Neural cell (in vitro differentiated cells): ENCODE measurements around the gene AGTR1.

ENCODE experiments used
- CTCF ChIP-seq: fragments of 450-650 bp; IDR thresholded peaks from 2 replicates; pipeline ENCODE4 v1.5.1; 2014; ENCODE audit warnings: antibody characterized with exemption, mild to moderate bottlenecking, moderate library complexity; ENCODE audit not compliant: poor library complexity, severe bottlenecking
- EP300 ChIP-seq: fragments of 450-650 bp; conservative IDR thresholded peaks from 2 replicates; pipeline ENCODE4 v1.6.1; 2014; ENCODE audit warnings: antibody characterized with exemption, mild to moderate bottlenecking, moderate library complexity; ENCODE audit not compliant: poor library complexity, severe bottlenecking
- EZH2 ChIP-seq: fragments of 200-600, 300-800 bp; shearing (Covaris generic), sonication (generic); IDR thresholded peaks from 2 replicates; pipeline ENCODE4 v1.6.1; 2014; ENCODE audit warnings: antibody characterized with exemption, low read length, borderline replicate concordance, mild to moderate bottlenecking; ENCODE audit not compliant: insufficient read depth, poor library complexity, severe bottlenecking
- MXI1 ChIP-seq: fragments of 450-650 bp; conservative IDR thresholded peaks from 2 replicates; pipeline ENCODE4 v1.6.1; 2014; ENCODE audit warnings: antibody characterized with exemption, mild to moderate bottlenecking; ENCODE audit not compliant: poor library complexity, severe bottlenecking
- POLR2AphosphoS5 ChIP-seq: IDR thresholded peaks from 2 replicates; pipeline ENCODE4 v1.6.1; 2012
- RAD21 ChIP-seq: fragments of 450-650 bp; conservative IDR thresholded peaks from 2 replicates; pipeline ENCODE4 v1.6.1; 2014; ENCODE audit warnings: antibody characterized with exemption, mild to moderate bottlenecking, moderate library complexity
- SMC3 ChIP-seq: fragments of 450-650 bp; conservative IDR thresholded peaks from 2 replicates; pipeline ENCODE4 v1.6.1; 2014; ENCODE audit warnings: antibody characterized with exemption, mild to moderate bottlenecking, moderate library complexity; ENCODE audit not compliant: poor library complexity
- TAF1 ChIP-seq: IDR thresholded peaks from 2 replicates; pipeline ENCODE4 v1.6.1; 2012; ENCODE audit warnings: low read depth
- TF ChIP-seq, protein P1 (sequence below): IDR thresholded peaks from 2 replicates; pipeline ENCODE4 v1.6.1; 2012; ENCODE audit warnings: borderline replicate concordance

DNA sequence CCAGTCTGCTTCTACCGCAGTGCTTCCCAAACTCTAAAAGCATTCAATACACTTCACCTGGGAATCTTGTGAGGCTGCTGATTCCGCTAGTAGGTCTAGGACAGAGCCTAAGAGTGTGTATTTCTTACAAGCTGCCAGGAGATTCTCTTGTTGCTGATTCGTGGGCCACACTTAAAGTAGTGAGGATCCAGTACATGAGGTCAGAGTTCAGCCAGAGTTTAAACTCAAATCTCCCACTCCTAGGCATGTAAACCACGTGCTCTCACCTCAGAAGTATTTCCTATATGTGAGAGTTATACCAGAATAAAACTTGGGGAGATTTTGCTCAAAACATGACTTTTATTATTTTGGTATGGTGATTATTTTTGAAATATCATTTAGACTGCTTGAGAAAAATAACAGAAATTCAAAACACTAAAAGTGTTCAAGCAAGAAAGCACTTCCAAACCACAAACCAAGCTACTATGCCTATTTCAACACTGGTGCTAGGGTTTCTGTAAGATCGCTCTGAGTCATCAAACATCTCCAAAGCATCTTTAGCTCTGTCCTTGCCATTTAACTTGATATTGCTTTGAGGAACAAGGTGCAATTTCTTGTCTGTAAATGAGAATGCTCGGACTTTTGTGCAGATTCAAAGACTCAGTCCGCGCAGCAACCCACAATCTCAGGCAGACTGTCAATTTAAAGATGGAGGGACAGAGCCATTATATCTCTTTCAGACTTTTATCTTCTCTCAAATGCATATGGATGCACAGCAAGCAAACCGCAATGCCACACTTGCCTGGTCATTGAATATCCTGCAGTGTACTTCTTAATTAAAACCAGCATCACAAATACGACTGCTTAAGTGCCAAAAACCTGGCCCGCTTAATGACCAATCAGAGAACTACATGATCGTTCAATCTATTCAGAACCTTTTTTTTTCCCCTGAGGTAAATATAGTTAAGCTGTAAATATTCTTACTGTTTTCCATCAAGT, 59.8 kb downstream of the AGTR1 start:
- TF ChIP-seq CTCF (no peak), MXI1 (no peak), EP300 (no peak), EZH2 (no peak), RAD21 (no peak), POLR2AphosphoS5 (no peak), TAF1 (no peak), SMC3 (no peak)
- TF ChIP-seq, protein P1, sequence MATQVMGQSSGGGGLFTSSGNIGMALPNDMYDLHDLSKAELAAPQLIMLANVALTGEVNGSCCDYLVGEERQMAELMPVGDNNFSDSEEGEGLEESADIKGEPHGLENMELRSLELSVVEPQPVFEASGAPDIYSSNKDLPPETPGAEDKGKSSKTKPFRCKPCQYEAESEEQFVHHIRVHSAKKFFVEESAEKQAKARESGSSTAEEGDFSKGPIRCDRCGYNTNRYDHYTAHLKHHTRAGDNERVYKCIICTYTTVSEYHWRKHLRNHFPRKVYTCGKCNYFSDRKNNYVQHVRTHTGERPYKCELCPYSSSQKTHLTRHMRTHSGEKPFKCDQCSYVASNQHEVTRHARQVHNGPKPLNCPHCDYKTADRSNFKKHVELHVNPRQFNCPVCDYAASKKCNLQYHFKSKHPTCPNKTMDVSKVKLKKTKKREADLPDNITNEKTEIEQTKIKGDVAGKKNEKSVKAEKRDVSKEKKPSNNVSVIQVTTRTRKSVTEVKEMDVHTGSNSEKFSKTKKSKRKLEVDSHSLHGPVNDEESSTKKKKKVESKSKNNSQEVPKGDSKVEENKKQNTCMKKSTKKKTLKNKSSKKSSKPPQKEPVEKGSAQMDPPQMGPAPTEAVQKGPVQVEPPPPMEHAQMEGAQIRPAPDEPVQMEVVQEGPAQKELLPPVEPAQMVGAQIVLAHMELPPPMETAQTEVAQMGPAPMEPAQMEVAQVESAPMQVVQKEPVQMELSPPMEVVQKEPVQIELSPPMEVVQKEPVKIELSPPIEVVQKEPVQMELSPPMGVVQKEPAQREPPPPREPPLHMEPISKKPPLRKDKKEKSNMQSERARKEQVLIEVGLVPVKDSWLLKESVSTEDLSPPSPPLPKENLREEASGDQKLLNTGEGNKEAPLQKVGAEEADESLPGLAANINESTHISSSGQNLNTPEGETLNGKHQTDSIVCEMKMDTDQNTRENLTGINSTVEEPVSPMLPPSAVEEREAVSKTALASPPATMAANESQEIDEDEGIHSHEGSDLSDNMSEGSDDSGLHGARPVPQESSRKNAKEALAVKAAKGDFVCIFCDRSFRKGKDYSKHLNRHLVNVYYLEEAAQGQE, result no peak
